WTC11 (cell line): ENCODE results near the gene PFDN5. TPM values are rescaled to one million over a fixed set of nuclear protein-coding genes. Genes with fewer than 3 reads are reported as not detected.
A peak's percentile ranks its signal among the peaks of the same experiment; 100 is the strongest.

Source experiments
- ARID4B ChIP-seq: sonication (generic); formaldehyde crosslinking; IDR thresholded peaks from 2 replicates; pipeline ENCODE4 v1.8.0; 2023; ENCODE audit warnings: missing genetic modification reagents, mild to moderate bottlenecking, borderline replicate concordance
- ATF3 ChIP-seq: sonication (generic); formaldehyde crosslinking; conservative IDR thresholded peaks from 2 replicates; pipeline ENCODE4 v1.8.1; 2022; ENCODE audit warnings: mild to moderate bottlenecking, missing genetic modification reagents
- E2F4 ChIP-seq: sonication (generic); formaldehyde crosslinking; IDR thresholded peaks from 2 replicates; pipeline ENCODE4 v1.8.1; 2022; ENCODE audit warnings: low read depth, mild to moderate bottlenecking, moderate library complexity, missing genetic modification reagents, borderline replicate concordance
- MXD4 ChIP-seq: fragments of 250-450 bp; sonication (Bioruptor Pico); IDR thresholded peaks from 2 replicates; pipeline ENCODE4 v1.8.0; 2021; ENCODE audit warnings: mild to moderate bottlenecking, moderate library complexity, borderline replicate concordance
- NFATC4 ChIP-seq: fragments of 250-450 bp; sonication (Bioruptor Pico); IDR thresholded peaks from 2 replicates; pipeline ENCODE4 v1.9.0; 2021; ENCODE audit warnings: mild to moderate bottlenecking
- NR2C2 ChIP-seq: sonication (generic); formaldehyde crosslinking; IDR thresholded peaks from 2 replicates; pipeline ENCODE4 v1.8.0; 2022; ENCODE audit warnings: mild to moderate bottlenecking, missing genetic modification reagents
- PRRX2 ChIP-seq: fragments of 250-450 bp; sonication (Bioruptor Pico); IDR thresholded peaks from 2 replicates; pipeline ENCODE4 v1.8.0; 2021; ENCODE audit warnings: mild to moderate bottlenecking
- SMAD4 ChIP-seq: sonication (generic); formaldehyde crosslinking; IDR thresholded peaks from 2 replicates; pipeline ENCODE4 v1.8.0; 2022; ENCODE audit warnings: mild to moderate bottlenecking, missing genetic modification reagents
- STAT6 ChIP-seq: sonication (generic); formaldehyde crosslinking; conservative IDR thresholded peaks from 2 replicates; pipeline ENCODE4 v1.8.1; 2023; ENCODE audit warnings: mild to moderate bottlenecking, low read depth, missing genetic modification reagents, moderate library complexity
- TCF7 ChIP-seq: sonication (generic); formaldehyde crosslinking; IDR thresholded peaks from 2 replicates; pipeline ENCODE4 v1.8.0; 2022; ENCODE audit warnings: mild to moderate bottlenecking, low read depth, missing genetic modification reagents, moderate library complexity
- TEAD1 ChIP-seq: sonication (generic); formaldehyde crosslinking; IDR thresholded peaks from 2 replicates; pipeline ENCODE4 v1.8.0; 2022; ENCODE audit warnings: mild to moderate bottlenecking, missing genetic modification reagents
- ZBTB21 ChIP-seq: sonication (generic); formaldehyde crosslinking; IDR thresholded peaks from 2 replicates; pipeline ENCODE4 v1.8.1; 2023; ENCODE audit warnings: mild to moderate bottlenecking, missing genetic modification reagents, borderline replicate concordance
- ZMAT4 ChIP-seq: fragments of 250-450 bp; sonication (Bioruptor Pico); IDR thresholded peaks from 2 replicates; pipeline ENCODE4 v1.9.0; 2021; ENCODE audit warnings: mild to moderate bottlenecking
- ZNF317 ChIP-seq: sonication (generic); formaldehyde crosslinking; IDR thresholded peaks from 2 replicates; pipeline ENCODE4 v1.8.1; 2023; ENCODE audit warnings: low read depth, mild to moderate bottlenecking, moderate library complexity, missing genetic modification reagents, borderline replicate concordance
- ZNF671 ChIP-seq: fragments of 250-450 bp; sonication (Bioruptor Pico); IDR thresholded peaks from 2 replicates; pipeline ENCODE4 v1.8.0; 2021; ENCODE audit warnings: mild to moderate bottlenecking
- total RNA-seq: library from RNA; stranded (reverse); gene quantifications from 3 replicates; pipeline ENCODE4 v1.2.3, GENCODE V29; 2021
- TF ChIP-seq, protein P1 (sequence below): fragments of 250-450 bp; sonication (Bioruptor Pico); IDR thresholded peaks from 2 replicates; pipeline ENCODE4 v1.9.0; 2021; ENCODE audit warnings: mild to moderate bottlenecking, borderline replicate concordance
- TF ChIP-seq, protein P2 (sequence below): sonication (generic); formaldehyde crosslinking; IDR thresholded peaks from 2 replicates; pipeline ENCODE4 v1.8.0; 2022; ENCODE audit warnings: mild to moderate bottlenecking, missing genetic modification reagents
- TF ChIP-seq, protein P3 (sequence below): sonication (generic); formaldehyde crosslinking; IDR thresholded peaks from 2 replicates; pipeline ENCODE4 v1.8.1; 2023; ENCODE audit warnings: mild to moderate bottlenecking, missing genetic modification reagents, moderate library complexity
- TF ChIP-seq, protein P4 (sequence below): sonication (generic); formaldehyde crosslinking; IDR thresholded peaks from 2 replicates; pipeline ENCODE4 v1.8.0; 2022; ENCODE audit warnings: mild to moderate bottlenecking, missing genetic modification reagents

PFDN5 gene
- total RNA-seq, 1 experiment from 2014 or later = 263 TPM

DNA sequence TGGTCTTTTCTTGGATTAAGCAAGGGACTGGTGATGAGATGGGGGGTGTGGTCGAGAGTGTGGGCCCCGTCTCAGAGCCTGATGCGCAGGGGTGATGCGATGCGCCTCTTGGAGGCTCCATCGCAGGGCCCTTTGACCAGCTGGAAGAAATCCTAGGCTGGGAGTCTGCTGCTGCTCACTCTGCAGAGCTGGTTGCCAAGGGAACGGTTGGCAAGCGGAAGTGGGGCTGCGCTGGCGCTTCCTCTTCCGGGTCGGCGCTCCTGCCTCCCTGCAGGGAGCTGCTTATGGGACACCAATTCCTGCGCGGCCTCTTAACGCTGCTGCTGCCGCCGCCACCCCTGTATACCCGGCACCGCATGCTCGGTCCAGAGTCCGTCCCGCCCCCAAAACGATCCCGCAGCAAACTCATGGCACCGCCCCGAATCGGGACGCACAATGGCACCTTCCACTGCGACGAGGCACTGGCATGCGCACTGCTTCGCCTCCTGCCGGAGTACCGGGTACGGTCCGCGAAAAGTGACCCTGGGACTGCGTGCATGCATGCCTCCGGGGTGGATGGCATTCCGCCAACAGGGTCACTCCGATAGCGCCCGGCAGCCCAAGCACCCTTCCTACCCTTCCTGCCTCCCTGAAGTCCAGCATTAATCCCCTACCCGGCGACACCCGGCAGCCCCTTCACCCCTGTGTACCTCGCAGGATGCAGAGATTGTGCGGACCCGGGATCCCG is 4.3 kb downstream of the PFDN5 start, which contains the start of gene MYG1 (continued):
- peak; percentile 67; the same call in 1 of the 2 replicates for TF ChIP-seq E2F4 (CRISPR knock-in tag)
- peak; percentile 95 for TF ChIP-seq NR2C2
- TF ChIP-seq TEAD1 = peak; percentile 71; the same call in 1 of the 2 replicates
- peak; percentile 72; the same call in 1 of the 2 replicates for TF ChIP-seq PRRX2 (CRISPR knock-in tag)
- no peak for TF ChIP-seq ZNF317 (CRISPR knock-in tag)
- TF ChIP-seq SMAD4 (CRISPR knock-in tag) = no peak
- TF ChIP-seq ZMAT4 (CRISPR knock-in tag) = 0 out of 2 replicates have a peak, but pooled peaks have one; percentile 33
- TF ChIP-seq, protein P1, sequence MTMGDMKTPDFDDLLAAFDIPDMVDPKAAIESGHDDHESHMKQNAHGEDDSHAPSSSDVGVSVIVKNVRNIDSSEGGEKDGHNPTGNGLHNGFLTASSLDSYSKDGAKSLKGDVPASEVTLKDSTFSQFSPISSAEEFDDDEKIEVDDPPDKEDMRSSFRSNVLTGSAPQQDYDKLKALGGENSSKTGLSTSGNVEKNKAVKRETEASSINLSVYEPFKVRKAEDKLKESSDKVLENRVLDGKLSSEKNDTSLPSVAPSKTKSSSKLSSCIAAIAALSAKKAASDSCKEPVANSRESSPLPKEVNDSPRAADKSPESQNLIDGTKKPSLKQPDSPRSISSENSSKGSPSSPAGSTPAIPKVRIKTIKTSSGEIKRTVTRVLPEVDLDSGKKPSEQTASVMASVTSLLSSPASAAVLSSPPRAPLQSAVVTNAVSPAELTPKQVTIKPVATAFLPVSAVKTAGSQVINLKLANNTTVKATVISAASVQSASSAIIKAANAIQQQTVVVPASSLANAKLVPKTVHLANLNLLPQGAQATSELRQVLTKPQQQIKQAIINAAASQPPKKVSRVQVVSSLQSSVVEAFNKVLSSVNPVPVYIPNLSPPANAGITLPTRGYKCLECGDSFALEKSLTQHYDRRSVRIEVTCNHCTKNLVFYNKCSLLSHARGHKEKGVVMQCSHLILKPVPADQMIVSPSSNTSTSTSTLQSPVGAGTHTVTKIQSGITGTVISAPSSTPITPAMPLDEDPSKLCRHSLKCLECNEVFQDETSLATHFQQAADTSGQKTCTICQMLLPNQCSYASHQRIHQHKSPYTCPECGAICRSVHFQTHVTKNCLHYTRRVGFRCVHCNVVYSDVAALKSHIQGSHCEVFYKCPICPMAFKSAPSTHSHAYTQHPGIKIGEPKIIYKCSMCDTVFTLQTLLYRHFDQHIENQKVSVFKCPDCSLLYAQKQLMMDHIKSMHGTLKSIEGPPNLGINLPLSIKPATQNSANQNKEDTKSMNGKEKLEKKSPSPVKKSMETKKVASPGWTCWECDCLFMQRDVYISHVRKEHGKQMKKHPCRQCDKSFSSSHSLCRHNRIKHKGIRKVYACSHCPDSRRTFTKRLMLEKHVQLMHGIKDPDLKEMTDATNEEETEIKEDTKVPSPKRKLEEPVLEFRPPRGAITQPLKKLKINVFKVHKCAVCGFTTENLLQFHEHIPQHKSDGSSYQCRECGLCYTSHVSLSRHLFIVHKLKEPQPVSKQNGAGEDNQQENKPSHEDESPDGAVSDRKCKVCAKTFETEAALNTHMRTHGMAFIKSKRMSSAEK = no peak
- TF ChIP-seq NFATC4 (CRISPR knock-in tag) = peak; percentile 56; the same call in 1 of the 2 replicates
- TF ChIP-seq, protein P2, sequence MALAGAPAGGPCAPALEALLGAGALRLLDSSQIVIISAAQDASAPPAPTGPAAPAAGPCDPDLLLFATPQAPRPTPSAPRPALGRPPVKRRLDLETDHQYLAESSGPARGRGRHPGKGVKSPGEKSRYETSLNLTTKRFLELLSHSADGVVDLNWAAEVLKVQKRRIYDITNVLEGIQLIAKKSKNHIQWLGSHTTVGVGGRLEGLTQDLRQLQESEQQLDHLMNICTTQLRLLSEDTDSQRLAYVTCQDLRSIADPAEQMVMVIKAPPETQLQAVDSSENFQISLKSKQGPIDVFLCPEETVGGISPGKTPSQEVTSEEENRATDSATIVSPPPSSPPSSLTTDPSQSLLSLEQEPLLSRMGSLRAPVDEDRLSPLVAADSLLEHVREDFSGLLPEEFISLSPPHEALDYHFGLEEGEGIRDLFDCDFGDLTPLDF (CRISPR knock-in tag) = no peak
- no peak for TF ChIP-seq STAT6
- TF ChIP-seq, protein P3, sequence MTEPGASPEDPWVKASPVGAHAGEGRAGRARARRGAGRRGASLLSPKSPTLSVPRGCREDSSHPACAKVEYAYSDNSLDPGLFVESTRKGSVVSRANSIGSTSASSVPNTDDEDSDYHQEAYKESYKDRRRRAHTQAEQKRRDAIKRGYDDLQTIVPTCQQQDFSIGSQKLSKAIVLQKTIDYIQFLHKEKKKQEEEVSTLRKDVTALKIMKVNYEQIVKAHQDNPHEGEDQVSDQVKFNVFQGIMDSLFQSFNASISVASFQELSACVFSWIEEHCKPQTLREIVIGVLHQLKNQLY (CRISPR knock-in tag) = peak; percentile 66; the same call in 1 of the 2 replicates
- TF ChIP-seq TCF7 (CRISPR knock-in tag) = 0 out of 2 replicates have a peak, but pooled peaks have one; percentile 56
- TF ChIP-seq MXD4 (CRISPR knock-in tag) = no peak
- peak; percentile 54; the same call in 1 of the 2 replicates for TF ChIP-seq ZNF671 (CRISPR knock-in tag)
- no peak for TF ChIP-seq ATF3 (CRISPR knock-in tag)
- peak; percentile 97 for TF ChIP-seq ARID4B (CRISPR knock-in tag)
- TF ChIP-seq ZBTB21 = peak; percentile 85
- TF ChIP-seq, protein P4, sequence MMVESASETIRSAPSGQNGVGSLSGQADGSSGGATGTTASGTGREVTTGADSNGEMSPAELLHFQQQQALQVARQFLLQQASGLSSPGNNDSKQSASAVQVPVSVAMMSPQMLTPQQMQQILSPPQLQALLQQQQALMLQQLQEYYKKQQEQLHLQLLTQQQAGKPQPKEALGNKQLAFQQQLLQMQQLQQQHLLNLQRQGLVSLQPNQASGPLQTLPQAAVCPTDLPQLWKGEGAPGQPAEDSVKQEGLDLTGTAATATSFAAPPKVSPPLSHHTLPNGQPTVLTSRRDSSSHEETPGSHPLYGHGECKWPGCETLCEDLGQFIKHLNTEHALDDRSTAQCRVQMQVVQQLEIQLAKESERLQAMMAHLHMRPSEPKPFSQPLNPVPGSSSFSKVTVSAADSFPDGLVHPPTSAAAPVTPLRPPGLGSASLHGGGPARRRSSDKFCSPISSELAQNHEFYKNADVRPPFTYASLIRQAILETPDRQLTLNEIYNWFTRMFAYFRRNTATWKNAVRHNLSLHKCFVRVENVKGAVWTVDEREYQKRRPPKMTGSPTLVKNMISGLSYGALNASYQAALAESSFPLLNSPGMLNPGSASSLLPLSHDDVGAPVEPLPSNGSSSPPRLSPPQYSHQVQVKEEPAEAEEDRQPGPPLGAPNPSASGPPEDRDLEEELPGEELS (CRISPR knock-in tag) = peak; percentile 64; the same call in 1 of the 2 replicates
